Measurements from ENCODE around the gene NAA80. TPM values are rescaled to one million over a fixed set of nuclear protein-coding genes. Genes with fewer than 3 reads are reported as not detected.

NAA80 gene
- total and polyA plus RNA-seq, 2 of the 13 experiments (the other 11 are each of a cell fraction or from before 2014, with no cell fraction given), result 3.4 to 8.7 TPM

DNA sequence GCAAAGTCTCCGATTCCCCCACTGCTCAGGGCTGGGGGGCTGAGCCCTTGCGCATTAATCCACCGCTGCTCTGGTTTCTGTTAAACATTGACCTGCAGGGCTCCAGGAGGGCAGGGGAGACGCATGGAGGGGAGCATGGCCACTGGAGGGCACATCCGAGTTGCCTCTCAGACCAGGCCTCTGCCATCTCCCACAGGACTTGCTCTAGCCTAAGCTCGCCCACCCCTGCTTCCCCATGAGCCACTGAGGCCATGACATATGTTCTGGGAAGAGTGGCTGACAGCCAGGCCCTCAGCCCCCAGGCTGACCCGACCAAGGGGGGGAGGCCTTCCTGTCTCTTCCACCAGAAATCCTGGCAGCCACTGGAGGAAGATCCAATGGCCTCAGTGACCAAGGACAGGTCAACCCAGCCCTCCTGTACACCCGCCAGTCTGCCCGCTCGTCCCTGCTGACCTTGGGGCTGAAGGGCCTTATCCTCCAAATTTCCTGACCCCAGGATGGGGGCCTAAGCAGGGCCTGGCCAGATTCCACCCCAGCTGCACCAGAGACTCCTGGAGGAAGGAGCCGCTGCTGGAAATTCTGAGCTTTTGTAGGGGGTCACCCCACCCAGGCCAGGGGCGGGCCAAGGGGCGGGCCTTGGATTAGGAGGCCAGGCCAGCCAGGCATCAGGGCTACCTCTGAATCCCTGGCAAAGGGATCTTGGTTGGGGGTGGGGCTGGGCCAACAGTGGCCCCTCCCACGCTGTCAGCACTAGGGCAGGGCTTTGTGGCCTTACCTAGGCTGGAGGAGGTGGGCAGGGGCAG is 4.0 kb upstream of the NAA80 start, which contains the start of gene HYAL1 (continued):
- TF ChIP-seq, protein P1, sequence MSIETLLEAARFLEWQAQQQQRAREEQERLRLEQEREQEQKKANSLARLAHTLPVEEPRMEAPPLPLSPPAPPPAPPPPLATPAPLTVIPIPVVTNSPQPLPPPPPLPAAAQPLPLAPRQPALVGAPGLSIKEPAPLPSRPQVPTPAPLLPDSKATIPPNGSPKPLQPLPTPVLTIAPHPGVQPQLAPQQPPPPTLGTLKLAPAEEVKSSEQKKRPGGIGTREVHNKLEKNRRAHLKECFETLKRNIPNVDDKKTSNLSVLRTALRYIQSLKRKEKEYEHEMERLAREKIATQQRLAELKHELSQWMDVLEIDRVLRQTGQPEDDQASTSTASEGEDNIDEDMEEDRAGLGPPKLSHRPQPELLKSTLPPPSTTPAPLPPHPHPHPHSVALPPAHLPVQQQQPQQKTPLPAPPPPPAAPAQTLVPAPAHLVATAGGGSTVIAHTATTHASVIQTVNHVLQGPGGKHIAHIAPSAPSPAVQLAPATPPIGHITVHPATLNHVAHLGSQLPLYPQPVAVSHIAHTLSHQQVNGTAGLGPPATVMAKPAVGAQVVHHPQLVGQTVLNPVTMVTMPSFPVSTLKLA (IDR thresholded peaks at IDR 0.05), result no peak; the same call in 1 of the 2 replicates
- no peak; the same call in 1 of the 2 replicates for TF ChIP-seq ZSCAN21 (CRISPR knock-in tag; IDR thresholded peaks at IDR 0.05; ENCODE audit: borderline replicate concordance)
- no peak for TF ChIP-seq ZNF720 (CRISPR knock-in tag; IDR thresholded peaks at IDR 0.05)
- TF ChIP-seq MTA3 (CRISPR knock-in tag; IDR thresholded peaks at IDR 0.05), result no peak
- TF ChIP-seq, protein P2, sequence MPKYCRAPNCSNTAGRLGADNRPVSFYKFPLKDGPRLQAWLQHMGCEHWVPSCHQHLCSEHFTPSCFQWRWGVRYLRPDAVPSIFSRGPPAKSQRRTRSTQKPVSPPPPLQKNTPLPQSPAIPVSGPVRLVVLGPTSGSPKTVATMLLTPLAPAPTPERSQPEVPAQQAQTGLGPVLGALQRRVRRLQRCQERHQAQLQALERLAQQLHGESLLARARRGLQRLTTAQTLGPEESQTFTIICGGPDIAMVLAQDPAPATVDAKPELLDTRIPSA (CRISPR knock-in tag; IDR thresholded peaks at IDR 0.05; ENCODE audit: borderline replicate concordance), result no peak
- TF ChIP-seq, protein P3, sequence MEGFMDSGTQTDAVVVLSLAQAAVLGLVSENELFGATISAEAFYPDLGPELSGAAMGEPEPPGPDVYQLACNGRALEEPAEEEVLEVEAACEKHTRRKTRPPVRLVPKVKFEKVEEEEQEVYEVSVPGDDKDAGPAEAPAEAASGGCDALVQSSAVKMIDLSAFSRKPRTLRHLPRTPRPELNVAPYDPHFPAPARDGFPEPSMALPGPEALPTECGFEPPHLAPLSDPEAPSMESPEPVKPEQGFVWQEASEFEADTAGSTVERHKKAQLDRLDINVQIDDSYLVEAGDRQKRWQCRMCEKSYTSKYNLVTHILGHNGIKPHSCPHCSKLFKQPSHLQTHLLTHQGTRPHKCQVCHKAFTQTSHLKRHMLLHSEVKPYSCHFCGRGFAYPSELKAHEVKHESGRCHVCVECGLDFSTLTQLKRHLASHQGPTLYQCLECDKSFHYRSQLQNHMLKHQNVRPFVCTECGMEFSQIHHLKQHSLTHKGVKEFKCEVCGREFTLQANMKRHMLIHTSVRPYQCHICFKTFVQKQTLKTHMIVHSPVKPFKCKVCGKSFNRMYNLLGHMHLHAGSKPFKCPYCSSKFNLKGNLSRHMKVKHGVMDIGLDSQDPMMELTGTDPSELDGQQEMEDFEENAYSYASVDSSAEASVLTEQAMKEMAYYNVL (CRISPR knock-in tag; IDR thresholded peaks at IDR 0.05; ENCODE audit: borderline replicate concordance), result peak; percentile 56; the same call in 1 of the 2 replicates
- no peak for TF ChIP-seq TCF7L2 (IDR thresholded peaks at IDR 0.05; ENCODE audit: low read depth, low read length)
- TF ChIP-seq SALL2 (CRISPR knock-in tag; IDR thresholded peaks at IDR 0.05), result no peak; the same call in 1 of the 2 replicates
- TF ChIP-seq, protein P4, sequence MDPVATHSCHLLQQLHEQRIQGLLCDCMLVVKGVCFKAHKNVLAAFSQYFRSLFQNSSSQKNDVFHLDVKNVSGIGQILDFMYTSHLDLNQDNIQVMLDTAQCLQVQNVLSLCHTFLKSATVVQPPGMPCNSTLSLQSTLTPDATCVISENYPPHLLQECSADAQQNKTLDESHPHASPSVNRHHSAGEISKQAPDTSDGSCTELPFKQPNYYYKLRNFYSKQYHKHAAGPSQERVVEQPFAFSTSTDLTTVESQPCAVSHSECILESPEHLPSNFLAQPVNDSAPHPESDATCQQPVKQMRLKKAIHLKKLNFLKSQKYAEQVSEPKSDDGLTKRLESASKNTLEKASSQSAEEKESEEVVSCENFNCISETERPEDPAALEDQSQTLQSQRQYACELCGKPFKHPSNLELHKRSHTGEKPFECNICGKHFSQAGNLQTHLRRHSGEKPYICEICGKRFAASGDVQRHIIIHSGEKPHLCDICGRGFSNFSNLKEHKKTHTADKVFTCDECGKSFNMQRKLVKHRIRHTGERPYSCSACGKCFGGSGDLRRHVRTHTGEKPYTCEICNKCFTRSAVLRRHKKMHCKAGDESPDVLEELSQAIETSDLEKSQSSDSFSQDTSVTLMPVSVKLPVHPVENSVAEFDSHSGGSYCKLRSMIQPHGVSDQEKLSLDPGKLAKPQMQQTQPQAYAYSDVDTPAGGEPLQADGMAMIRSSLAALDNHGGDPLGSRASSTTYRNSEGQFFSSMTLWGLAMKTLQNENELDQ (CRISPR knock-in tag; IDR thresholded peaks at IDR 0.05; ENCODE audit: borderline replicate concordance), result no peak
- TF ChIP-seq AGO2 (optimal IDR thresholded peaks at IDR 0.05; ENCODE audit: low read depth, low read length), result peak; percentile 82
- TF ChIP-seq REPIN1 (CRISPR knock-in tag; IDR thresholded peaks at IDR 0.05; ENCODE audit: borderline replicate concordance, low read depth), result peak; percentile 91
- TF ChIP-seq, protein P5, sequence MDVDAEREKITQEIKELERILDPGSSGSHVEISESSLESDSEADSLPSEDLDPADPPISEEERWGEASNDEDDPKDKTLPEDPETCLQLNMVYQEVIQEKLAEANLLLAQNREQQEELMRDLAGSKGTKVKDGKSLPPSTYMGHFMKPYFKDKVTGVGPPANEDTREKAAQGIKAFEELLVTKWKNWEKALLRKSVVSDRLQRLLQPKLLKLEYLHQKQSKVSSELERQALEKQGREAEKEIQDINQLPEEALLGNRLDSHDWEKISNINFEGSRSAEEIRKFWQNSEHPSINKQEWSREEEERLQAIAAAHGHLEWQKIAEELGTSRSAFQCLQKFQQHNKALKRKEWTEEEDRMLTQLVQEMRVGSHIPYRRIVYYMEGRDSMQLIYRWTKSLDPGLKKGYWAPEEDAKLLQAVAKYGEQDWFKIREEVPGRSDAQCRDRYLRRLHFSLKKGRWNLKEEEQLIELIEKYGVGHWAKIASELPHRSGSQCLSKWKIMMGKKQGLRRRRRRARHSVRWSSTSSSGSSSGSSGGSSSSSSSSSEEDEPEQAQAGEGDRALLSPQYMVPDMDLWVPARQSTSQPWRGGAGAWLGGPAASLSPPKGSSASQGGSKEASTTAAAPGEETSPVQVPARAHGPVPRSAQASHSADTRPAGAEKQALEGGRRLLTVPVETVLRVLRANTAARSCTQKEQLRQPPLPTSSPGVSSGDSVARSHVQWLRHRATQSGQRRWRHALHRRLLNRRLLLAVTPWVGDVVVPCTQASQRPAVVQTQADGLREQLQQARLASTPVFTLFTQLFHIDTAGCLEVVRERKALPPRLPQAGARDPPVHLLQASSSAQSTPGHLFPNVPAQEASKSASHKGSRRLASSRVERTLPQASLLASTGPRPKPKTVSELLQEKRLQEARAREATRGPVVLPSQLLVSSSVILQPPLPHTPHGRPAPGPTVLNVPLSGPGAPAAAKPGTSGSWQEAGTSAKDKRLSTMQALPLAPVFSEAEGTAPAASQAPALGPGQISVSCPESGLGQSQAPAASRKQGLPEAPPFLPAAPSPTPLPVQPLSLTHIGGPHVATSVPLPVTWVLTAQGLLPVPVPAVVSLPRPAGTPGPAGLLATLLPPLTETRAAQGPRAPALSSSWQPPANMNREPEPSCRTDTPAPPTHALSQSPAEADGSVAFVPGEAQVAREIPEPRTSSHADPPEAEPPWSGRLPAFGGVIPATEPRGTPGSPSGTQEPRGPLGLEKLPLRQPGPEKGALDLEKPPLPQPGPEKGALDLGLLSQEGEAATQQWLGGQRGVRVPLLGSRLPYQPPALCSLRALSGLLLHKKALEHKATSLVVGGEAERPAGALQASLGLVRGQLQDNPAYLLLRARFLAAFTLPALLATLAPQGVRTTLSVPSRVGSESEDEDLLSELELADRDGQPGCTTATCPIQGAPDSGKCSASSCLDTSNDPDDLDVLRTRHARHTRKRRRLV (CRISPR knock-in tag; IDR thresholded peaks at IDR 0.05), result peak; percentile 61; the same call in 1 of the 2 replicates
- TF ChIP-seq, protein P6, sequence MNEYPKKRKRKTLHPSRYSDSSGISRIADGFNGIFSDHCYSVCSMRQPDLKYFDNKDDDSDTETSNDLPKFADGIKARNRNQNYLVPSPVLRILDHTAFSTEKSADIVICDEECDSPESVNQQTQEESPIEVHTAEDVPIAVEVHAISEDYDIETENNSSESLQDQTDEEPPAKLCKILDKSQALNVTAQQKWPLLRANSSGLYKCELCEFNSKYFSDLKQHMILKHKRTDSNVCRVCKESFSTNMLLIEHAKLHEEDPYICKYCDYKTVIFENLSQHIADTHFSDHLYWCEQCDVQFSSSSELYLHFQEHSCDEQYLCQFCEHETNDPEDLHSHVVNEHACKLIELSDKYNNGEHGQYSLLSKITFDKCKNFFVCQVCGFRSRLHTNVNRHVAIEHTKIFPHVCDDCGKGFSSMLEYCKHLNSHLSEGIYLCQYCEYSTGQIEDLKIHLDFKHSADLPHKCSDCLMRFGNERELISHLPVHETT (CRISPR knock-in tag; conservative IDR thresholded peaks at IDR 0.05), result no peak
- TF ChIP-seq ZNF83 (CRISPR knock-in tag; IDR thresholded peaks at IDR 0.05; ENCODE audit: borderline replicate concordance), result no peak; the same call in 1 of the 2 replicates
